Measurements from ENCODE around the gene TOGARAM1.

The TOGARAM1 gene

GRCh38 chr14:45103806-45104205 lies 141.8 kb downstream of the TOGARAM1 start:
- Histone ChIP-seq H3K9me3 (ENCODE audit: control insufficient read depth, insufficient read depth, low read length) (no peaks in the 10 kb centered on the region), H3K9ac (ENCODE audit: low read depth, low read length) (no peak overlapping the region), H3K4me3 (ENCODE audit: low read depth, low read length) (no peak overlapping the region), H3K27me3 (ENCODE audit: control insufficient read depth, insufficient read depth, low read length) (no peaks in the 10 kb centered on the region), H3K4me1 (ENCODE audit: control insufficient read depth, insufficient read depth, low read length) (no peaks in the 10 kb centered on the region), H3K36me3 (ENCODE audit: control insufficient read depth, insufficient read depth, low read length) (peaks cover 9% of the 10 kb centered on the region)

GRCh38 chr14:45104561-45104960 lies 142.6 kb downstream of the TOGARAM1 start:
- Histone ChIP-seq H3K9ac (ENCODE audit: low read depth, low read length) (no peak overlapping the region), H3K4me1 (ENCODE audit: control insufficient read depth, insufficient read depth, low read length) (no peaks in the 10 kb centered on the region), H3K27me3 (ENCODE audit: control insufficient read depth, insufficient read depth, low read length) (no peaks in the 10 kb centered on the region), H3K9me3 (ENCODE audit: control insufficient read depth, insufficient read depth, low read length) (no peaks in the 10 kb centered on the region), H3K4me3 (ENCODE audit: low read depth, low read length) (no peak overlapping the region), H3K36me3 (ENCODE audit: control insufficient read depth, insufficient read depth, low read length) (peaks cover 8% of the 10 kb centered on the region)

GRCh38 chr14:45112896-45113781 lies 151.1 kb downstream of the TOGARAM1 start:
- H3K9ac ChIP-seq (ENCODE audit: low read depth, low read length), result no peak overlapping the region
- no peak overlapping the region for H3K4me3 ChIP-seq (ENCODE audit: low read depth, low read length)
- H3K9me3 ChIP-seq (ENCODE audit: control insufficient read depth, insufficient read depth, low read length), result no peaks in the 10 kb centered on the region
- no peaks in the 10 kb centered on the region for H3K27me3 ChIP-seq (ENCODE audit: control insufficient read depth, insufficient read depth, low read length)
- H3K4me1 ChIP-seq (ENCODE audit: control insufficient read depth, insufficient read depth, low read length), result no peaks in the 10 kb centered on the region
- peaks cover 16% of the 10 kb centered on the region for H3K36me3 ChIP-seq (ENCODE audit: control insufficient read depth, insufficient read depth, low read length)

- Histone ChIP-seq H3K9ac (ENCODE audit: low read depth, low read length) (no peak overlapping the region), H3K9me3 (ENCODE audit: control insufficient read depth, insufficient read depth, low read length) (no peaks in the 10 kb centered on the region), H3K36me3 (ENCODE audit: control insufficient read depth, insufficient read depth, low read length) (peaks cover 16% of the 10 kb centered on the region), H3K4me3 (ENCODE audit: low read depth, low read length) (no peak overlapping the region), H3K27me3 (ENCODE audit: control insufficient read depth, insufficient read depth, low read length) (no peaks in the 10 kb centered on the region), H3K4me1 (ENCODE audit: control insufficient read depth, insufficient read depth, low read length) (no peaks in the 10 kb centered on the region)
Measured at GRCh38 chr14:45114327-45114726, 152.3 kb downstream of the TOGARAM1 start.

GRCh38 chr14:45118594-45118993 lies 156.6 kb downstream of the TOGARAM1 start:
- Histone ChIP-seq H3K27me3 (ENCODE audit: control insufficient read depth, insufficient read depth, low read length) (no peaks in the 10 kb centered on the region), H3K4me1 (ENCODE audit: control insufficient read depth, insufficient read depth, low read length) (no peaks in the 10 kb centered on the region), H3K36me3 (ENCODE audit: control insufficient read depth, insufficient read depth, low read length) (peaks cover 13% of the 10 kb centered on the region), H3K9ac (ENCODE audit: low read depth, low read length) (no peak overlapping the region), H3K4me3 (ENCODE audit: low read depth, low read length) (no peak overlapping the region), H3K9me3 (ENCODE audit: control insufficient read depth, insufficient read depth, low read length) (no peaks in the 10 kb centered on the region)

GRCh38 chr14:45120096-45120495 lies 158.1 kb downstream of the TOGARAM1 start:
- Histone ChIP-seq H3K36me3 (ENCODE audit: control insufficient read depth, insufficient read depth, low read length) (peaks cover 13% of the 10 kb centered on the region), H3K27me3 (ENCODE audit: control insufficient read depth, insufficient read depth, low read length) (no peaks in the 10 kb centered on the region), H3K4me3 (ENCODE audit: low read depth, low read length) (no peak overlapping the region), H3K9me3 (ENCODE audit: control insufficient read depth, insufficient read depth, low read length) (no peaks in the 10 kb centered on the region), H3K4me1 (ENCODE audit: control insufficient read depth, insufficient read depth, low read length) (no peaks in the 10 kb centered on the region), H3K9ac (ENCODE audit: low read depth, low read length) (no peak overlapping the region)

- Histone ChIP-seq H3K4me3 (ENCODE audit: low read depth, low read length) (no peak overlapping the region), H3K9ac (ENCODE audit: low read depth, low read length) (no peak overlapping the region), H3K4me1 (ENCODE audit: control insufficient read depth, insufficient read depth, low read length) (no peaks in the 10 kb centered on the region), H3K27me3 (ENCODE audit: control insufficient read depth, insufficient read depth, low read length) (no peaks in the 10 kb centered on the region), H3K36me3 (ENCODE audit: control insufficient read depth, insufficient read depth, low read length) (peaks cover 13% of the 10 kb centered on the region), H3K9me3 (ENCODE audit: control insufficient read depth, insufficient read depth, low read length) (no peaks in the 10 kb centered on the region)
Measured at GRCh38 chr14:45123271-45123670, 161.3 kb downstream of the TOGARAM1 start.
